IMR-90 (cell line): Measurements from ENCODE around the gene SHB. TPM values are rescaled to one million over a fixed set of nuclear protein-coding genes. Genes with fewer than 3 reads are reported as not detected.

Experiments used
- ATAC-seq: fragments of 200-7000 bp; cut with Tn5 transposase; 2 replicates; pipeline ENCODE4 v1.9.1; 2020; ENCODE audit warnings: low read depth, mild to moderate bottlenecking, moderate library complexity
- BruUV-seq: library from RNA; stranded (reverse); fragments of 400-500 nt; replicated peaks from 2 replicates; lab custom pipeline; 2021; lab: Mats Ljungman, UMichigan
- CTCF ChIA-PET: fragments of 300-600 bp; formaldehyde crosslinking; extraction: SDS; loops from one replicate; lab custom pipeline; 2021; ENCODE audit warnings: antibody characterized with exemption; lab: Yijun Ruan, JAX
- POLR2A ChIA-PET: fragments of 300-600 bp; sonication (Branson Sonifier 250); formaldehyde crosslinking; loops from one replicate; lab custom pipeline; 2022; ENCODE audit warnings: antibody characterized with exemption; ENCODE audit not compliant: unreplicated experiment; lab: Charles Lee
- DNase-seq: peaks from one replicate; pipeline ENCODE4 v3.0.0; 2013
- H2AFZ ChIP-seq: replicated peaks from 2 replicates; pipeline ENCODE3; 2013; ENCODE audit warnings: low read length, mild to moderate bottlenecking; ENCODE audit not compliant: poor library complexity
- H2AK5ac ChIP-seq: 2 replicates; pipeline ENCODE4 v1.6.1; 2013; ENCODE audit warnings: low read depth, low read length, inconsistent platforms
- H2AK9ac ChIP-seq: replicated peaks from 2 replicates; pipeline ENCODE3; 2013; ENCODE audit warnings: mild to moderate bottlenecking, low read depth, low read length, moderate library complexity; ENCODE audit not compliant: poor library complexity
- H2BK120ac ChIP-seq: 2 replicates; pipeline ENCODE4 v1.6.1; 2013; ENCODE audit warnings: low read depth, low read length, inconsistent platforms
- H2BK15ac ChIP-seq: 3 replicates; pipeline ENCODE4 v1.6.1; 2013; ENCODE audit warnings: low read depth, low read length, inconsistent platforms
- H2BK20ac ChIP-seq: 2 replicates; pipeline ENCODE4 v1.6.1; 2013; ENCODE audit warnings: low read depth, mild to moderate bottlenecking, inconsistent platforms, low read length, moderate library complexity
- H2BK5ac ChIP-seq: 2 replicates; pipeline ENCODE4 v1.6.1; 2013; ENCODE audit warnings: mild to moderate bottlenecking, low read depth, low read length, inconsistent platforms; ENCODE audit not compliant: poor library complexity, severe bottlenecking
- H3K14ac ChIP-seq: replicated peaks from 2 replicates; pipeline ENCODE4 v1.6.1; 2013; ENCODE audit warnings: low read depth, low read length, inconsistent platforms
- H3K18ac ChIP-seq: 2 replicates; pipeline ENCODE4 v1.6.1; 2013; ENCODE audit warnings: low read depth, low read length, control low read depth
- H3K23ac ChIP-seq: 2 replicates; pipeline ENCODE4 v1.6.1; 2013; ENCODE audit warnings: low read depth, low read length, inconsistent platforms
- H3K27ac ChIP-seq: 2 replicates; pipeline ENCODE4 v1.5.1; 2013; ENCODE audit warnings: mild to moderate bottlenecking, control low read depth, low read length; ENCODE audit not compliant: insufficient read depth
- H3K27me3 ChIP-seq: 2 replicates; pipeline ENCODE4 v1.6.1; 2013; ENCODE audit warnings: low read length; ENCODE audit not compliant: control insufficient read depth, insufficient read depth
- H3K36me3 ChIP-seq: 2 replicates; pipeline ENCODE4 v1.6.1; 2013; ENCODE audit warnings: low read length, mixed read lengths; ENCODE audit not compliant: control insufficient read depth, insufficient read depth
- H3K4ac ChIP-seq: 2 replicates; pipeline ENCODE4 v1.6.1; 2013; ENCODE audit warnings: low read depth, low read length, inconsistent platforms
- H3K4me1 ChIP-seq: 2 replicates; pipeline ENCODE4 v1.6.1; 2013; ENCODE audit warnings: low read length, mixed read lengths; ENCODE audit not compliant: control insufficient read depth, insufficient read depth
- H3K4me2 ChIP-seq: 2 replicates; pipeline ENCODE4 v1.6.1; 2013; ENCODE audit warnings: low read depth, mild to moderate bottlenecking, control low read depth, low read length, moderate library complexity
- H3K4me3 ChIP-seq: 2 replicates; pipeline ENCODE4 v1.5.1; 2013; ENCODE audit warnings: low read depth, mild to moderate bottlenecking, control low read depth, low read length, moderate library complexity; ENCODE audit not compliant: insufficient read depth
- H3K56ac ChIP-seq: 2 replicates; pipeline ENCODE4 v1.6.1; 2013; ENCODE audit warnings: low read length, inconsistent platforms; ENCODE audit not compliant: insufficient read depth; ENCODE audit errors: extremely low read depth
- H3K79me1 ChIP-seq, 2 experiments: 2 replicates each; pipeline ENCODE4 v1.6.1; 2013; ENCODE audit warnings: low read length in 2 of 2, inconsistent platforms in 1 of 2, low read depth in 1 of 2
- H3K9ac ChIP-seq: 2 replicates; pipeline ENCODE4 v1.6.1; 2013; ENCODE audit warnings: low read depth, low read length, control low read depth
- H3K9me1 ChIP-seq: 2 replicates; pipeline ENCODE4 v1.6.1; 2013; ENCODE audit warnings: low read length, inconsistent platforms; ENCODE audit not compliant: insufficient read depth
- H3K9me3 ChIP-seq: 2 replicates; pipeline ENCODE4 v1.6.1; 2013; ENCODE audit warnings: low read length; ENCODE audit not compliant: control insufficient read depth, insufficient read depth
- H4K20me1 ChIP-seq: 2 replicates; pipeline ENCODE4 v1.6.1; 2013; ENCODE audit warnings: low read length, inconsistent platforms; ENCODE audit not compliant: insufficient read depth
- H4K5ac ChIP-seq: 2 replicates; pipeline ENCODE4 v1.6.1; 2013; ENCODE audit warnings: mild to moderate bottlenecking, low read depth, low read length, control low read depth
- H4K8ac ChIP-seq, 2 experiments: 2 replicates each; pipeline ENCODE4 v1.6.1; 2013; ENCODE audit warnings: low read depth in 2 of 2, low read length in 2 of 2, control low read depth in 1 of 2, inconsistent platforms in 1 of 2
- H4K91ac ChIP-seq: 2 replicates; pipeline ENCODE4 v1.6.1; 2013; ENCODE audit warnings: low read depth, low read length, inconsistent platforms; ENCODE audit not compliant: insufficient read depth
- BHLHE40 ChIP-seq: fragments of 150-350 bp; IDR thresholded peaks from 2 replicates; pipeline ENCODE4 v1.6.1; 2016; ENCODE audit warnings: mild to moderate bottlenecking, low read depth, low read length
- CHD1 ChIP-seq: IDR thresholded peaks from 2 replicates; pipeline ENCODE4 v1.6.1; 2012; ENCODE audit warnings: low read depth, low read length, improper control_type of control experiment
- MXI1 ChIP-seq: IDR thresholded peaks from 2 replicates; pipeline ENCODE4 v1.6.1; 2012; ENCODE audit warnings: low read depth, mild to moderate bottlenecking, low read length, moderate library complexity, borderline replicate concordance
- RFX5 ChIP-seq: IDR thresholded peaks from 2 replicates; pipeline ENCODE4 v1.8.0; 2012; ENCODE audit warnings: low read depth, mild to moderate bottlenecking, low read length, moderate library complexity
- SMC3 ChIP-seq: fragments of 150-350 bp; IDR thresholded peaks from 2 replicates; pipeline ENCODE4 v1.6.1; 2016; ENCODE audit warnings: low read depth, mild to moderate bottlenecking, antibody characterized with exemption, low read length, moderate library complexity
- WGBS, 2 experiments: methylation state at CpG; one replicate each; pipeline versions ENCODE4 v1.1.5 to v1.1.7; 2013; ENCODE audit warnings: missing lambda C conversion rate in 2 of 2; ENCODE audit not compliant: insufficient read length in 1 of 2; ENCODE audit errors: extremely low coverage in 2 of 2; 5-methylcytosine and 5-hydroxymethylcytosine counted together
- dilution Hi-C: fragments of 300-500 bp; cut with HindIII; formaldehyde crosslinking; loops from one replicate; pipeline ENCODE4 v1.14.3; 2018; ENCODE audit warnings: low sequenced_read_pairs; ENCODE audit not compliant: unreplicated experiment
- in situ Hi-C: fragments of 300-500 bp; cut with MboI; formaldehyde crosslinking; loops from 3 replicates; pipeline ENCODE4 v1.14.3; 2019; ENCODE audit warnings: low sequenced_read_pairs, inconsistent platforms, mixed read lengths
- intact Hi-C: fragments of 100-400 bp; cut with micrococcal nuclease; formaldehyde crosslinking; loops from 2 replicates; pipeline ENCODE4 v1.10.0; 2022
- polyA plus RNA-seq, 3 experiments: library from polyadenylated mRNA; depleted of rRNA; stranded (reverse); fragments of >200 nt; gene quantifications; 2 replicates each; pipeline ENCODE4 v1.2.3, GENCODE V29; 2012; ENCODE audit warnings: low replicate concordance in 1 of 3
- total RNA-seq: library from RNA; depleted of rRNA; stranded (reverse); fragments of >200 nt; gene quantifications from 2 replicates; pipeline ENCODE4 v1.2.3, GENCODE V29; 2012
- TF ChIP-seq, protein P1 (sequence below): fragments of 150-350 bp; IDR thresholded peaks from 2 replicates; pipeline ENCODE4 v1.6.1; 2016; ENCODE audit warnings: low read depth, mild to moderate bottlenecking, low read length, moderate library complexity, borderline replicate concordance

SHB gene
- total and polyA plus RNA-seq, 2 of the 4 experiments (the other 2 are of a cell fraction): 6.1 to 20.4 TPM

DNA sequence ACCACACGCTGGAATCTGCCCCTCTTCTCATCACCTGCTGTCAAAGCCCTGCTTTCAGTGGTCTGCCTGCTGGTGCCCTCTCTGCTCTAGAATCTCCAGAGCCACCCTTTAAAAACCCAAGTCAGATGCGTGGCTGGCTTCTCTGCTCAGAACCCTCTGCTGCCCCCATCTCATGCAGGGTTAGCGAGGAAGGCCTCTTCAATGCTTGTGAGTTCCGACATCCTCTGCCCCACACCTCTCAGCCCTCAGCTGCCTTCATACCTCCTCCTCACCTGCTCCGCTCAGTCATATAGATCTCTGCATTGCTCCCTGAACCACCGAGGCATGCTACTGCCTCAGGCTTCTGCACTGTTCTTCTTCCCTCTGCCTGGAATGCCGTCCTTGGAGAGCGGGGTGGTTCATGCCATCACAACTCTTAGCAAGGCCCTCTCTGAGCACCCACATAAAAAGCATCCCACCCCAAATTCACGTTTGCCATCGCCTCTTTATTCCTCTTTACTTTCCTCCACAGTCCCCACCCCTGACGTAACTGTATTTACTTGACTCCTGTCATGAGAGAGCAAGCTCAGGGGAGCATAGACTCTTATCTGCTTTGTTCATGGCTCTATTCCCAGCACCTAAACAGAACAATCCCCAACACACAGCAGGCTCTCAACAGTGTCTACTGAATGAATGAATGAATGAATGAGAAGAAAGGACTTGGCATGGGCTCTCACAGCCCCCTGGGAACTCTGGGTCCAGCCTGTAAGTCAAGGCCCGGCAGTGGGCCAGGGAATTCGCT lies 10.4 kb downstream of the SHB start:
- peak overlapping the region; percentile 18; the same call in 1 of the 2 replicates for H2AK5ac ChIP-seq
- CTCF ChIA-PET: no interaction called here
- H4K91ac ChIP-seq: no peak overlapping the region
- DNase-seq (no peak), ATAC-seq (no peak)
- TF ChIP-seq, protein P1, sequence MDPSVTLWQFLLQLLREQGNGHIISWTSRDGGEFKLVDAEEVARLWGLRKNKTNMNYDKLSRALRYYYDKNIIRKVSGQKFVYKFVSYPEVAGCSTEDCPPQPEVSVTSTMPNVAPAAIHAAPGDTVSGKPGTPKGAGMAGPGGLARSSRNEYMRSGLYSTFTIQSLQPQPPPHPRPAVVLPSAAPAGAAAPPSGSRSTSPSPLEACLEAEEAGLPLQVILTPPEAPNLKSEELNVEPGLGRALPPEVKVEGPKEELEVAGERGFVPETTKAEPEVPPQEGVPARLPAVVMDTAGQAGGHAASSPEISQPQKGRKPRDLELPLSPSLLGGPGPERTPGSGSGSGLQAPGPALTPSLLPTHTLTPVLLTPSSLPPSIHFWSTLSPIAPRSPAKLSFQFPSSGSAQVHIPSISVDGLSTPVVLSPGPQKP: no peak
- TF ChIP-seq MXI1: no peak
- no peak for TF ChIP-seq CHD1
- no peak for TF ChIP-seq RFX5
- TF ChIP-seq BHLHE40: no peak
- TF ChIP-seq SMC3: no peak
- H3K9ac ChIP-seq: no peak overlapping the region
- no peak overlapping the region for H2AK9ac ChIP-seq
- no peak overlapping the region for H2AFZ ChIP-seq
- H3K4ac ChIP-seq: no peak overlapping the region
- POLR2A ChIA-PET: no interaction called here
- H4K20me1 ChIP-seq: peaks cover 98% of the 10 kb centered on the region
- H4K5ac ChIP-seq: no peak overlapping the region
- H3K4me3 ChIP-seq: no peak overlapping the region
- no peak overlapping the region for H2BK20ac ChIP-seq
- no peak overlapping the region for H3K4me2 ChIP-seq
- H2BK5ac ChIP-seq: no peak overlapping the region
- no peak overlapping the region for H3K27ac ChIP-seq
- no peak overlapping the region for H3K18ac ChIP-seq
- H3K36me3 ChIP-seq: peaks cover 25% of the 10 kb centered on the region
- H3K79me1 ChIP-seq: peaks cover 0 to 91% of the 10 kb centered on the region in 2 experiments; a peak in 3 of 4 replicates
- H2BK120ac ChIP-seq: no peak overlapping the region
- H3K9me1 ChIP-seq: peaks cover 62% of the 10 kb centered on the region
- H2BK15ac ChIP-seq: no peak overlapping the region
- BruUV-seq: no TSS peak
- no peaks in the 10 kb centered on the region for H3K9me3 ChIP-seq
- H3K27me3 ChIP-seq: no peaks in the 10 kb centered on the region
- WGBS, 2 experiments: 95% methylated on average over 8 of the region's 13 CpGs; no CpG with 5 or more reads in 1 of the 2 experiments
- in situ Hi-C loops: loop anchor here (25.0 kb wide), 1 partner anchor 571 kb away; the partner anchor contains the start of gene POLR1E
- H4K8ac ChIP-seq: no peak overlapping the region
- 0 out of 2 replicates have a peak overlapping the region, but pooled peaks have one; percentile 1 for H3K23ac ChIP-seq
- dilution Hi-C loops: loop anchor here (25.0 kb wide), 1 partner anchor 121 kb away; no protein-coding TSS in a partner anchor
- intact Hi-C loops: no loop called here
- no peak overlapping the region for H3K14ac ChIP-seq
- H3K56ac ChIP-seq: no peak overlapping the region
- H3K4me1 ChIP-seq: peaks cover 45% of the 10 kb centered on the region
